Panc1 (cell line): ENCODE results near the gene ENPP1.

Experiments
- POLR2AphosphoS5 ChIP-seq: IDR thresholded peaks from 2 replicates; pipeline ENCODE4 v1.6.1; 2012; ENCODE audit warnings: mild to moderate bottlenecking, low read depth, low read length, moderate library complexity
- REST ChIP-seq, 2 experiments: IDR thresholded peaks; 2 replicates each; pipeline ENCODE4 v1.6.1; 2011 to 2012; ENCODE audit warnings: low read depth in 2 of 2, control low read depth in 1 of 2, low read length in 1 of 2, mild to moderate bottlenecking in 1 of 2, moderate library complexity in 1 of 2; ENCODE audit not compliant: insufficient read depth in 1 of 2
- TCF7L2 ChIP-seq: IDR thresholded peaks from 2 replicates; pipeline ENCODE4 v1.6.1; 2011; ENCODE audit warnings: mild to moderate bottlenecking, low read depth, low read length, inconsistent platforms
- TF ChIP-seq, protein P1 (sequence below): fragments of 450-650 bp; IDR thresholded peaks from 2 replicates; pipeline ENCODE4 v1.5.1; 2017; ENCODE audit warnings: mild to moderate bottlenecking

DNA sequence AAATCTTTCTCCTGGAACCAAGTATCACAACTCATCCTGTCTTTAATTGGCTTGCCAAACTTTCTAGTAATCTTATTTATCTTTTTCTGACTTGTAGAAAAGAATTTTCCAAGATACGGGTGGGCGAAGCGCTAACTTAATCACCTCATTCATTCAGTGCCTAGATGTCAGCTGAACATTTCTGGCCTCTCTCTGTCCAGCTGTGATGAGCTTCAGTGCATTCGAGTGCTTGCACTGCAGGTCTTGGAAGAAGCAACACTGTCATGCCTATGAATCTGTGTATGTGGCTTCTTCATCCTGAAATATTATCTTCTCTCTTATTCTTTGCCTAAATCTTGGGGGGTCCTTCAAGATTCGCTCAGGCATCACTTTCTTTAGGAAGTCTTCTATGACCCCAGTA is 16.3 kb upstream of the ENPP1 start:
- TF ChIP-seq TCF7L2 (no peak), POLR2AphosphoS5 (no peak), REST (IDR thresholded peaks at IDR 0.05; ENCODE audit: insufficient read depth in 1 of 2, low read depth in 2 of 2, low read length in 1 of 2) (no peak)
- TF ChIP-seq, protein P1, sequence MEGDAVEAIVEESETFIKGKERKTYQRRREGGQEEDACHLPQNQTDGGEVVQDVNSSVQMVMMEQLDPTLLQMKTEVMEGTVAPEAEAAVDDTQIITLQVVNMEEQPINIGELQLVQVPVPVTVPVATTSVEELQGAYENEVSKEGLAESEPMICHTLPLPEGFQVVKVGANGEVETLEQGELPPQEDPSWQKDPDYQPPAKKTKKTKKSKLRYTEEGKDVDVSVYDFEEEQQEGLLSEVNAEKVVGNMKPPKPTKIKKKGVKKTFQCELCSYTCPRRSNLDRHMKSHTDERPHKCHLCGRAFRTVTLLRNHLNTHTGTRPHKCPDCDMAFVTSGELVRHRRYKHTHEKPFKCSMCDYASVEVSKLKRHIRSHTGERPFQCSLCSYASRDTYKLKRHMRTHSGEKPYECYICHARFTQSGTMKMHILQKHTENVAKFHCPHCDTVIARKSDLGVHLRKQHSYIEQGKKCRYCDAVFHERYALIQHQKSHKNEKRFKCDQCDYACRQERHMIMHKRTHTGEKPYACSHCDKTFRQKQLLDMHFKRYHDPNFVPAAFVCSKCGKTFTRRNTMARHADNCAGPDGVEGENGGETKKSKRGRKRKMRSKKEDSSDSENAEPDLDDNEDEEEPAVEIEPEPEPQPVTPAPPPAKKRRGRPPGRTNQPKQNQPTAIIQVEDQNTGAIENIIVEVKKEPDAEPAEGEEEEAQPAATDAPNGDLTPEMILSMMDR, result no peak
